ENCODE measurements around the gene OR11H6. TPM values are rescaled to one million over a fixed set of nuclear protein-coding genes. Genes with fewer than 3 reads are reported as not detected.
"Not testable (repeated sequence)": the region's sequence is repeated elsewhere in the genome, so short reads cannot be mapped to it uniquely, and the experiment has no call there.

The OR11H6 gene
- total RNA-seq, 4 donors from 2014 or later, result not detected

GRCh38 chr14:20180486-20180885 is 43.0 kb upstream of the OR11H6 start:
- WGBS, result 60% methylated on average over 2 of the region's 2 CpGs
- DNase-seq (ENCODE audit: low spot score in 2 of 2), result no peak
- Histone ChIP-seq H3K27me3 (no peaks in the 10 kb centered on the region), H3K9me3 (no peaks in the 10 kb centered on the region), H3K27ac (no peak overlapping the region), H3K4me3 (no peak overlapping the region), H3K4me1 (no peaks in the 10 kb centered on the region), H3K36me3 (no peaks in the 10 kb centered on the region)
- TF ChIP-seq POLR2AphosphoS5 (IDR thresholded peaks at IDR 0.05) (no peak), POLR2A (IDR thresholded peaks at IDR 0.05) (no peak)
- TF ChIP-seq, protein P1, sequence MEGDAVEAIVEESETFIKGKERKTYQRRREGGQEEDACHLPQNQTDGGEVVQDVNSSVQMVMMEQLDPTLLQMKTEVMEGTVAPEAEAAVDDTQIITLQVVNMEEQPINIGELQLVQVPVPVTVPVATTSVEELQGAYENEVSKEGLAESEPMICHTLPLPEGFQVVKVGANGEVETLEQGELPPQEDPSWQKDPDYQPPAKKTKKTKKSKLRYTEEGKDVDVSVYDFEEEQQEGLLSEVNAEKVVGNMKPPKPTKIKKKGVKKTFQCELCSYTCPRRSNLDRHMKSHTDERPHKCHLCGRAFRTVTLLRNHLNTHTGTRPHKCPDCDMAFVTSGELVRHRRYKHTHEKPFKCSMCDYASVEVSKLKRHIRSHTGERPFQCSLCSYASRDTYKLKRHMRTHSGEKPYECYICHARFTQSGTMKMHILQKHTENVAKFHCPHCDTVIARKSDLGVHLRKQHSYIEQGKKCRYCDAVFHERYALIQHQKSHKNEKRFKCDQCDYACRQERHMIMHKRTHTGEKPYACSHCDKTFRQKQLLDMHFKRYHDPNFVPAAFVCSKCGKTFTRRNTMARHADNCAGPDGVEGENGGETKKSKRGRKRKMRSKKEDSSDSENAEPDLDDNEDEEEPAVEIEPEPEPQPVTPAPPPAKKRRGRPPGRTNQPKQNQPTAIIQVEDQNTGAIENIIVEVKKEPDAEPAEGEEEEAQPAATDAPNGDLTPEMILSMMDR (IDR thresholded peaks at IDR 0.05), result no peak

GRCh38 chr14:20184181-20184580 is 39.3 kb upstream of the OR11H6 start:
- Histone ChIP-seq H3K4me1 (no peaks in the 10 kb centered on the region), H3K27ac (no peak overlapping the region), H3K4me3 (no peak overlapping the region), H3K9me3 (no peaks in the 10 kb centered on the region), H3K36me3 (no peaks in the 10 kb centered on the region), H3K27me3 (no peaks in the 10 kb centered on the region)
- no peak for DNase-seq (ENCODE audit: low spot score in 2 of 2)
- 53% methylated on average over 5 of the region's 5 CpGs for WGBS
- no peak for TF ChIP-seq POLR2AphosphoS5 (IDR thresholded peaks at IDR 0.05)
- TF ChIP-seq POLR2A (IDR thresholded peaks at IDR 0.05), result no peak
- TF ChIP-seq, protein P1 (IDR thresholded peaks at IDR 0.05), result no peak
- TF ChIP-seq EP300 (IDR thresholded peaks at IDR 0.05), result no peak

GRCh38 chr14:20190596-20190995 is 32.9 kb upstream of the OR11H6 start, which contains the start of gene OR11G2:
OR11G2 (plus strand) TSS chr14:20190896; CDS start chr14:20197438, 6,542 bp downstream.
- DNase-seq (ENCODE audit: low spot score in 2 of 2), result no peak
- 72% methylated on average over 1 of the region's 1 CpG for WGBS
- H3K27ac ChIP-seq, result no peak within 1 kb of the TSS
- H3K4me1 ChIP-seq, result no peaks in the 10 kb centered on the region
- H3K27me3 ChIP-seq, result no peaks in the 10 kb centered on the region
- no peak within 1 kb of the TSS for H3K4me3 ChIP-seq
- TF ChIP-seq, protein P1 (IDR thresholded peaks at IDR 0.05), result no peak
- TF ChIP-seq POLR2AphosphoS5 (IDR thresholded peaks at IDR 0.05) (no peak), POLR2A (IDR thresholded peaks at IDR 0.05) (no peak), EP300 (IDR thresholded peaks at IDR 0.05) (no peak)
- no peaks in the 10 kb centered on the region for H3K36me3 ChIP-seq
- no peaks in the 10 kb centered on the region for H3K9me3 ChIP-seq

DNA sequence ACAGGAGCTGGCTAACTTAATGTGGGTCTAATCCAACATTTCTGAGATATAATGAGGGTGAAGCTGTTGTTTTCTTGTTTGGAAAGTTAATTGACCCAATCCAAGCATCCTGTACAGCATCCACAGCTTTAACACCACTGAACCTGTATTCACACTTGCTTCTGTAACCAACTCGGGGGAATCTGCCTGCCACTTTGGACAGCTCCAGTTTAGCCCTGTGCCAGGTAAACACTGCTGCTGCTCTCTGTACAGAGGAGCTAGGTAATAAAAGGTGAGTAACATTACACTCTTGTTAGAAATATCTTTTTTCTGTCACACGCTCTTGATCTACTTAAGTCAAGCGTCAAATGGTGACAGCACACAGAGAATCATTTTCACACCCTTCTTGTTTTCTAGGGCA is 32.1 kb upstream of the OR11H6 start:
- Histone ChIP-seq H3K27me3 (no peaks in the 10 kb centered on the region), H3K9me3 (no peaks in the 10 kb centered on the region), H3K27ac (no peak overlapping the region), H3K36me3 (no peaks in the 10 kb centered on the region), H3K4me1 (no peaks in the 10 kb centered on the region), H3K4me3 (no peak overlapping the region)
- TF ChIP-seq EP300 (IDR thresholded peaks at IDR 0.05) (no peak), POLR2AphosphoS5 (IDR thresholded peaks at IDR 0.05) (no peak), POLR2A (IDR thresholded peaks at IDR 0.05) (no peak)
- TF ChIP-seq, protein P1 (IDR thresholded peaks at IDR 0.05), result no peak
- WGBS, result 75% methylated on average over 3 of the region's 3 CpGs
- DNase-seq (ENCODE audit: low spot score in 2 of 2), result no peak

DNA sequence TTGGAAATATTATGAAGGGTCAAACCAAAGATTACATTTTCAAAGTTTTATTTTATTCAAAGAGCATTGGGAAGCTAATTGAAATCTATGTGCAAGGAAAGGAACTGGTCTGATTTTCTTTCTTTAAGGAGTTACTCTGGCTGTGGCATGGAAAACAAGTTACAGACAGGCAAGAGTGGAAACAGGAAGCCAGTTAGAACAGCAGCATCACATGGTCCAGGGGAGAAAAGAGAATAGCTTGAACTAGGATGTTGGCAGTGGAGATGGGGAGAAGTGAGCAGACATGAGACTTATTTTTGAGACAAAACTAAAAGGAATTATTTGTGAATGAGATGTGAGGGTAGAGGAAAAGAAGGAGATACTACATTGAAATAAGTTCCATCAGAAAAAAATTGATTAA is 29.4 kb upstream of the OR11H6 start:
- TF ChIP-seq POLR2A (IDR thresholded peaks at IDR 0.05) (no peak), EP300 (IDR thresholded peaks at IDR 0.05) (no peak)
- TF ChIP-seq, protein P1 (IDR thresholded peaks at IDR 0.05), result no peak
- H3K27me3 ChIP-seq, result no peaks in the 10 kb centered on the region
- H3K4me1 ChIP-seq, result no peaks in the 10 kb centered on the region
- H3K9me3 ChIP-seq, result no peaks in the 10 kb centered on the region
- no peaks in the 10 kb centered on the region for H3K36me3 ChIP-seq
- DNase-seq (ENCODE audit: low spot score in 2 of 2), result no peak
- H3K4me3 ChIP-seq, result no peak overlapping the region
- no peak overlapping the region for H3K27ac ChIP-seq

DNA sequence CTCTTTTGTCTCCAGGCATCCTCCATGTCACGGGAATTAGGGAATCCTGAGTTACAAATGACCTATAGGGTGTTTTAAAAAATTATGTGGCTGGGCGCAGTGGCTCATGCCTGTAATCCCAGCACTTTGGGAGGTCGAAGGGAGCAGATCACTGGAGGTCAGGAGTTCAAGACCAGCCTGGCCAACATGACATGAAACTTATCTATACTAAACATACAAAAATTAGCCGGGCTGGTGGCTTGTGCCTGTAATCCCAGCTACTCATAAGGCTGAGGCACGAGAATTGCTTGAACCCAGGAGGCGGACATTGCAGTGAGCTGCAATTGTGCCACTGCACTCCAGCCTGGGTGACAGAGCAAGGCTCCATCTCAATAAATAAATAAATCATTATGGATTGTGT is 28.3 kb upstream of the OR11H6 start:
- not testable (repeated sequence) for H3K4me1 ChIP-seq; H3K27ac ChIP-seq; H3K4me3 ChIP-seq; H3K9me3 ChIP-seq; DNase-seq (ENCODE audit: low spot score in 2 of 2); H3K36me3 ChIP-seq; H3K27me3 ChIP-seq
- WGBS, result 74% methylated on average over 6 of the region's 6 CpGs
